ENCODE data around the gene DCDC2C.

DCDC2C gene

GRCh38 chr2:3830796-3831195, 127.4 kb downstream of the DCDC2C start:
- Histone ChIP-seq H3K14ac (ENCODE audit: low read length in 2 of 2) (no peak overlapping the region), H2BK5ac (ENCODE audit: low read depth, low read length, poor library complexity, severe bottlenecking) (no peak overlapping the region), H2BK15ac (ENCODE audit: low read depth, poor library complexity, severe bottlenecking) (no peak overlapping the region), H3K4me3 (ENCODE audit: insufficient read depth in 1 of 2, low read depth in 1 of 2, low read length in 2 of 2) (no peak overlapping the region), H2BK12ac (ENCODE audit: low read length in 2 of 2) (no peak overlapping the region), H3K36me3 (ENCODE audit: control insufficient read depth in 1 of 2, insufficient read depth in 2 of 2, low read depth in 1 of 2, low read length in 2 of 2) (no peaks in the 10 kb centered on the region), H3K79me1 (replicated peaks; ENCODE audit: low read length, poor library complexity, severe bottlenecking) (no peaks in the 10 kb centered on the region), H4K8ac (ENCODE audit: low read length) (no peak overlapping the region), H3K23ac (ENCODE audit: low read length in 2 of 2) (no peak overlapping the region), H3K4me1 (ENCODE audit: control insufficient read depth, insufficient read depth, low read depth, low read length) (no peaks in the 10 kb centered on the region), H3K9me3 (ENCODE audit: control insufficient read depth, low read length) (peaks cover 5% of the 10 kb centered on the region), H3K27ac (ENCODE audit: low read length, poor library complexity, severe bottlenecking) (no peak overlapping the region), H2AFZ (ENCODE audit: low read depth, low read length) (no peak overlapping the region), H3K9ac (ENCODE audit: low read length) (no peak overlapping the region), H3K18ac (ENCODE audit: low read depth in 1 of 2, low read length in 2 of 2) (no peak overlapping the region), H4K91ac (ENCODE audit: low read length) (no peak overlapping the region), H3K4ac (ENCODE audit: low read depth in 1 of 2, low read length in 2 of 2) (no peak overlapping the region), H2BK120ac (ENCODE audit: low read depth, low read length) (no peak overlapping the region), H3K4me2 (ENCODE audit: low read length, poor library complexity, severe bottlenecking) (no peak overlapping the region), H3K27me3 (ENCODE audit: control insufficient read depth in 1 of 2, insufficient read depth in 1 of 2, low read length in 2 of 2) (peaks cover 0 to 5% of the 10 kb centered on the region in 2 experiments), H2AK5ac (ENCODE audit: low read length, severe bottlenecking) (no peak overlapping the region)
- DNase-seq = no peak
- WGBS = 89% methylated on average over 5 of the region's 6 CpGs

GRCh38 chr2:3837086-3837485, 133.7 kb downstream of the DCDC2C start:
- no peak overlapping the region for H3K23ac ChIP-seq (ENCODE audit: low read length in 2 of 2)
- H2BK15ac ChIP-seq (ENCODE audit: low read depth, poor library complexity, severe bottlenecking) = no peak overlapping the region
- H3K79me1 ChIP-seq (replicated peaks; ENCODE audit: low read length, poor library complexity, severe bottlenecking) = no peaks in the 10 kb centered on the region
- no peak overlapping the region for H4K91ac ChIP-seq (ENCODE audit: low read length)
- H2BK120ac ChIP-seq (ENCODE audit: low read depth, low read length) = no peak overlapping the region
- H4K8ac ChIP-seq (ENCODE audit: low read length) = no peak overlapping the region
- peaks cover 7% of the 10 kb centered on the region for H3K9me3 ChIP-seq (ENCODE audit: control insufficient read depth, low read length)
- H2AFZ ChIP-seq (ENCODE audit: low read depth, low read length) = no peak overlapping the region
- no peak overlapping the region for H3K27ac ChIP-seq (ENCODE audit: low read length, poor library complexity, severe bottlenecking)
- 82% methylated on average over 7 of the region's 7 CpGs for WGBS
- no peaks in the 10 kb centered on the region for H3K36me3 ChIP-seq (ENCODE audit: control insufficient read depth in 1 of 2, insufficient read depth in 2 of 2, low read depth in 1 of 2, low read length in 2 of 2)
- no peak overlapping the region for H2BK5ac ChIP-seq (ENCODE audit: low read depth, low read length, poor library complexity, severe bottlenecking)
- no peak overlapping the region for H3K18ac ChIP-seq (ENCODE audit: low read depth in 1 of 2, low read length in 2 of 2)
- H3K14ac ChIP-seq (ENCODE audit: low read length in 2 of 2) = no peak overlapping the region
- no peak overlapping the region for H3K9ac ChIP-seq (ENCODE audit: low read length)
- no peak for DNase-seq
- H3K4me2 ChIP-seq (ENCODE audit: low read length, poor library complexity, severe bottlenecking) = no peak overlapping the region
- H3K4ac ChIP-seq (ENCODE audit: low read depth in 1 of 2, low read length in 2 of 2) = no peak overlapping the region
- no peaks in the 10 kb centered on the region for H3K4me1 ChIP-seq (ENCODE audit: control insufficient read depth, insufficient read depth, low read depth, low read length)
- H2BK12ac ChIP-seq (ENCODE audit: low read length in 2 of 2) = no peak overlapping the region
- no peak overlapping the region for H3K4me3 ChIP-seq (ENCODE audit: insufficient read depth in 1 of 2, low read depth in 1 of 2, low read length in 2 of 2)
- H2AK5ac ChIP-seq (ENCODE audit: low read length, severe bottlenecking) = no peak overlapping the region
- H3K27me3 ChIP-seq (ENCODE audit: control insufficient read depth in 1 of 2, insufficient read depth in 1 of 2, low read length in 2 of 2) = no peaks in the 10 kb centered on the region

- no peak overlapping the region for H4K91ac ChIP-seq (ENCODE audit: low read length)
Measured at GRCh38 chr2:3838348-3838747, 135.0 kb downstream of the DCDC2C start.

DNA sequence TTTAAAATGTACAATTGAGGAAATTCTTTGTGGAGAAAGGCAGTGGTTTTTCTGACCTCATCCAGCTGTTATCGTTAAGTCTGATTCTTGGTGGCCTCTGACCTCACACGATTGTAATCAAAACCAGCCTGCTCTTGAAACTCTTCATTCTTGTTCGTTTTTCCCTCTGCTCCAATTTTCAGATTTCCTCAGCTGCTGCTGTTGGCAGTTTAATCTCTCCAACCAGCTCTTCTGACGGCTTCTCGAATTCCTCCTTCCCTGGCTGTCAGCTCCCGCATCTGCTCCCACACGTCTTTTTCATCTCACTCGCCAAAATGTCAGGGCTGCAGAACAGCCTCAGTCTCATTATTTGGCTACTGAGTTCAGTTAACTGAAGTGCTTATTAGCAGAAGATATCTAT, 136.1 kb downstream of the DCDC2C start:
- H2BK15ac ChIP-seq (ENCODE audit: low read depth, poor library complexity, severe bottlenecking) = no peak overlapping the region
- no peak overlapping the region for H2BK12ac ChIP-seq (ENCODE audit: low read length in 2 of 2)
- H3K27ac ChIP-seq (ENCODE audit: low read length, poor library complexity, severe bottlenecking) = no peak overlapping the region
- no peaks in the 10 kb centered on the region for H3K79me1 ChIP-seq (replicated peaks; ENCODE audit: low read length, poor library complexity, severe bottlenecking)
- H3K23ac ChIP-seq (ENCODE audit: low read length in 2 of 2) = no peak overlapping the region
- WGBS = 57% methylated on average over 5 of the region's 8 CpGs
- no peak for DNase-seq
- no peak overlapping the region for H3K14ac ChIP-seq (ENCODE audit: low read length in 2 of 2)
- no peaks in the 10 kb centered on the region for H3K36me3 ChIP-seq (ENCODE audit: control insufficient read depth in 1 of 2, insufficient read depth in 2 of 2, low read depth in 1 of 2, low read length in 2 of 2)
- no peaks in the 10 kb centered on the region for H3K4me1 ChIP-seq (ENCODE audit: control insufficient read depth, insufficient read depth, low read depth, low read length)
- no peak overlapping the region for H3K4me2 ChIP-seq (ENCODE audit: low read length, poor library complexity, severe bottlenecking)
- H2BK120ac ChIP-seq (ENCODE audit: low read depth, low read length) = no peak overlapping the region
- H3K9me3 ChIP-seq (ENCODE audit: control insufficient read depth, low read length) = peaks cover 8% of the 10 kb centered on the region
- H3K4me3 ChIP-seq (ENCODE audit: insufficient read depth in 1 of 2, low read depth in 1 of 2, low read length in 2 of 2) = no peak overlapping the region
- no peak overlapping the region for H3K18ac ChIP-seq (ENCODE audit: low read depth in 1 of 2, low read length in 2 of 2)
- no peak overlapping the region for H4K8ac ChIP-seq (ENCODE audit: low read length)
- H2AK5ac ChIP-seq (ENCODE audit: low read length, severe bottlenecking) = no peak overlapping the region
- no peak overlapping the region for H4K91ac ChIP-seq (ENCODE audit: low read length)
- no peak overlapping the region for H3K9ac ChIP-seq (ENCODE audit: low read length)
- no peaks in the 10 kb centered on the region for H3K27me3 ChIP-seq (ENCODE audit: control insufficient read depth in 1 of 2, insufficient read depth in 1 of 2, low read length in 2 of 2)
- no peak overlapping the region for H2BK5ac ChIP-seq (ENCODE audit: low read depth, low read length, poor library complexity, severe bottlenecking)
- no peak overlapping the region for H2AFZ ChIP-seq (ENCODE audit: low read depth, low read length)
- H3K4ac ChIP-seq (ENCODE audit: low read depth in 1 of 2, low read length in 2 of 2) = no peak overlapping the region

More at GRCh38 chr2:3838348-3838747, 135.0 kb downstream of the DCDC2C start:
- H2BK12ac ChIP-seq (ENCODE audit: low read length in 2 of 2) = no peak overlapping the region
- H3K4ac ChIP-seq (ENCODE audit: low read depth in 1 of 2, low read length in 2 of 2) = no peak overlapping the region
- no peaks in the 10 kb centered on the region for H3K36me3 ChIP-seq (ENCODE audit: control insufficient read depth in 1 of 2, insufficient read depth in 2 of 2, low read depth in 1 of 2, low read length in 2 of 2)
- no peak overlapping the region for H2AFZ ChIP-seq (ENCODE audit: low read depth, low read length)
- no peak overlapping the region for H3K18ac ChIP-seq (ENCODE audit: low read depth in 1 of 2, low read length in 2 of 2)
- H3K9me3 ChIP-seq (ENCODE audit: control insufficient read depth, low read length) = peaks cover 8% of the 10 kb centered on the region
- no peak overlapping the region for H2AK5ac ChIP-seq (ENCODE audit: low read length, severe bottlenecking)
- H2BK120ac ChIP-seq (ENCODE audit: low read depth, low read length) = no peak overlapping the region
- H3K27me3 ChIP-seq (ENCODE audit: control insufficient read depth in 1 of 2, insufficient read depth in 1 of 2, low read length in 2 of 2) = no peaks in the 10 kb centered on the region
- no peak overlapping the region for H3K27ac ChIP-seq (ENCODE audit: low read length, poor library complexity, severe bottlenecking)
- no peaks in the 10 kb centered on the region for H3K79me1 ChIP-seq (replicated peaks; ENCODE audit: low read length, poor library complexity, severe bottlenecking)
- H4K8ac ChIP-seq (ENCODE audit: low read length) = no peak overlapping the region
- H3K4me2 ChIP-seq (ENCODE audit: low read length, poor library complexity, severe bottlenecking) = no peak overlapping the region
- no peak overlapping the region for H3K23ac ChIP-seq (ENCODE audit: low read length in 2 of 2)
- H2BK5ac ChIP-seq (ENCODE audit: low read depth, low read length, poor library complexity, severe bottlenecking) = no peak overlapping the region
- H2BK15ac ChIP-seq (ENCODE audit: low read depth, poor library complexity, severe bottlenecking) = no peak overlapping the region
- H3K4me3 ChIP-seq (ENCODE audit: insufficient read depth in 1 of 2, low read depth in 1 of 2, low read length in 2 of 2) = no peak overlapping the region
- DNase-seq = no peak
- H3K14ac ChIP-seq (ENCODE audit: low read length in 2 of 2) = no peak overlapping the region
- H3K9ac ChIP-seq (ENCODE audit: low read length) = no peak overlapping the region
- WGBS = 79% methylated on average over 3 of the region's 3 CpGs
- no peaks in the 10 kb centered on the region for H3K4me1 ChIP-seq (ENCODE audit: control insufficient read depth, insufficient read depth, low read depth, low read length)

All from mesenchymal stem cell (in vitro differentiated cells and primary cell).